ENCODE data around the gene USH1C.

Gene USH1C

DNA sequence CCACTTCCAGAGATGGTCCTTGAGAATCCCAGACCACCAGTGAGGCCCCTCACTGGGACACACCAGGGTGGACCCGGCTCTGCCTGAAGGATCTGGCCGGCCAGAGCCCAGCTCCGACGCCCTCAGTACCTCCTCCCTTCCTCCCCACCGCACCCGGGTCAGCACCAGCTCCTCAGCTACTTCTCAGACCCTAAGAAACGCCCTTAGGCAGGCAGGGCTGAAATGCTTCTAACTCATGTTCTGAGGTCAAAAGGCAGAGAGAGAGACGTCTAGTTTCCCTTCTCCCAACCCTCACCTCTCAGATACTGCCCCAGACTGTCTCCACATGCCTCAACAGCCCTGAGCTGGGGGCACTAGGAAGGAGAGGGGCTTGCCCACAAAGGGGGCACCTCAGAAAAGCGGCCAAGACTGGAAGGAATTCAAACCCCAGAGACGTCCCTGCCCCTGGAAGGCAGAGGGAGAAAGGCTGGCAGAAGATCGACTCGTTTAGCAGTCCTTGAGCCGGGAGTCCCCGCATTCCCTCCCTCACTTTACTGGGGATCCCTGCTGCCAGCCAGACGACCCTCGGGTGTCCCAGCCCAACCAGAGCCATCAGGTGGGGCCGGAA lies 539 bp downstream of the USH1C start:
- no peak for DNase-seq

DNA sequence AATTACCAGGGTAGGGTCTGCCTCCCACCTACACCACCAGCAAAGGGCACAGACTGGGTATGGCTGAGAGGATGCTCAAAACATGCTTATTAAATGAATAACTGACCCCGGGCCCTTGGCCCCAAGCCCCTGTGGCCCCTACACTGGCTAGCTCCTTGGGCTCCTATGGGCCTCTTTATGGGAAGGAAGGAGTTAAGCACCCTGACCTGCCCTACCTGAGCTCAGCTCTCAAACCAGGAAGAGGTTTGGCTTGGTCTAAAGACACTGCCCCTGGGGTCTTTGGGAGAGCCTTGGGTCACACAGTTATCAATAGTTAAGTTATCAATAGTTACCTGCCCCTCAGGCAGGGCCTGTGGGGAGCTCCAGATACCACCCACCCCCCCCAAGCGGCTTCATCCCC lies 1.2 kb downstream of the USH1C start:
- no peak for DNase-seq

DNA sequence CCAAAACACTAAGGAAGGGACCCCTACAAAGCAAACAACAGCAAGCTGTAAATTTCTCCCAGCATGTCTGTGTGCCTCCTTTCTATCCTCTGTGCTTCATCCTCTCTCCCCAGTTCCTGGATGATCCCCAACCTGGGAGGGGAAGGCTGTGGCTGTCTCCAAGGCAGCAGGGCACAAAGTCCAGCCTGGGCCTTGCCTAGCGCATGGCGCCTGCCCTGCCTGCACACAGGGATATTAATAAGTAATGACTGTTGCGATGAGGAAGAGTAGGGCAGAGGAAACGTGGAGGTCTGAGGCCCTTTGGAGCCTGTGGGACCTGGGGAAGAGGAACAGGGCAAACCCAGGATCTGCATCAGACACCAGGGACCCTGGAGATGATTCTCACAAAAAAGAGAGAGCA lies 2.0 kb downstream of the USH1C start:
- DNase-seq = no peak

DNA sequence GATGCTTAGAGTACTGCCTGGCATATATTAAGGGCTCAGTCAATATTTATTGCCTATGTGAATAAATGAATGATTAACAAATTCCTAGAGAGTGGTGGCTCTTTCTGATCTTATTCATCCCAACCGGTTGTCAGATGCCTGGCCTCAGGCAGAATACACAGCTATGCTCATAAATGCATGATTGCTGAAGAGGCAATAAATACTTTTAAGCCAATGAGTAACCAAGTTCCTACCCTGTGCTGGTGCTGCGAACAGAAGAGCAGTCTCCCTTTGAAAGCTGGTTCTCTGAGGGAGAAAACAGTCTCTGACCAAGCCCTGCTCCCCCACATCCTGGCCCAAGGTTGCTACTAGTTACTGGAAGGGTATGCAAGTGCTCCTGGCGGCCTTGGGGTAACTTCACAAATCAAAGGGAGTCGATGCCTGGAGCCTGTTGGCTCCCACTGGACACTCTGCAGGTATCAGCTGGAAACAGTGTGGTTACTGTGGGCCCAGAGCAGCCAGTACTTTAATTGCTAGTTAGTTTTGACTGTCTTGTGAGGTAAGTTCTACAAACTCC lies 2.8 kb downstream of the USH1C start:
- DNase-seq = no peak

DNA sequence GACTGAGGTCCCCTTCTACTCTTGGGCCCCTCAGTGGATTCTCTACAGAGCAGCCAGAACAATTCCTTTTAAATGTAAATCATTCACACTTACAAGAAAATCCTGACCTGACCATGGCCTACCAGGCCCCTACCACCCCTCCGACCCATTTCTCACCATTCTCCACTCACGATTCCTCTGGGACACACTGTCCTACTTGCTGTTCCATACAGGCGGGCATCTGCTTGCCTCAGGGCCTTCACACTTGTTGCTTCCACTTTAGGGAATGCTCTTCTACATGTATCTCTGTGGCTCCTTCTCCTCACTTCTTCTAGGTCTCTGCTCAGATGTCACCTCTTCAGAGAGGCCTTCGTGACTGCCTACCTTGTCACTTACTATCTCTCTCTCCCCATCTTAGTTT lies 3.4 kb downstream of the USH1C start:
- no peak for DNase-seq

DNA sequence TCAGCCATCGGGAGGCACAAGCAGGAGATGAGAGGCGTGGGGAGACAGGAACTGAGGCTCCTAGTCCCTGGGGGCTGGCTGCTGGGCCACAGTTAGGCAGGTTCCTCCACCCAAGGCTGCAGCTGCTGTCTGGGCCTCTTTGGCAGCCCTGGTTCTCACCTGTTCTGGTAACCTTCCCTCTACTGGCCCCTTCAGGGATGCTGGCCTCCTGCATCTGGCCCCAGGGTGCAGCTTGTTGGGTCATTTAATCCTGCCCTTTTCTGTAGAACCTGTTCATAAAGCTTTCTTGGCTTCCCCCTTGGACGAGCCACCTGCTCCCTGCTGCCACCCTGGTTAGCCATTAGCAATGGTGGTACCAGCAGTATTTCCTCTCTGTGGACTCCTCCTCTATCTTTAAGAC lies 5.5 kb downstream of the USH1C start:
- no peak for DNase-seq

DNA sequence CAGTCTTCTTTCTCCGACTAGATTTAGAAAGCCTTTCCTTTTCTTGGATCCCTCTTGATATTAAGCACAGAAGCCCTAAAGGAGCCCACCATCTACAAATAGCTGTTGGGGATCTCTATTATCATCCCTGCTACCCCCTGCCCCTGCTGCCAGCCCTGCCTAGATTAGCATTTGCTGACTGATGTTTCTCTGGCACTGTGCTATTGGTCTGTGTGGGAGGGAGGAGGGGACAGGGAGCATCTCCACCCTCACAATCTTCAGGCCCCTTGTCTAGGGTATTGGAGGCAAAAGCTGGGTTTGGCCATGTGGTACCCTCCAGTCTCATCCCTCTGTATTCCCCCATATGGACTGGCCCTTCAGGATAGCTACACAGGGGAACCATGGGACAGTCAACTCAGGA lies 6.2 kb downstream of the USH1C start:
- no peak for DNase-seq

DNA sequence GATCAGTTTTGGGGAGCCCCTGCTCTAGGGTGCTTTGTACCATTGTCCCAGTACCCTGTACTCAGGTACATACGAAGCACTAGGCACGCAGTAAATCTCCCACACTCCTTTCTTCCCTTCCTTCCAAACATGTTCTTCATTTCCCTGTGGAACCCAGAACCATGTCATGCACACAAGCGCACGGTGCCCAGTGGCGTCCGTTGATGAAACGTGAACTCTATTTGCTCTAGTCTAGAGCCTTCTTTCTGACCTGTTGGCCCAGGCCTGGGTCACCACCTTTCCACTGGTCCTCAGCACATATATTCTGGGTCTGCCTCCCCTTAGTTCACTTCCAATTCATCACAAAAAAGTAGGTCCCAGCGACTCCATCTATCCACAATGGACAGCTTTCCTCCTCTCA lies 7.0 kb downstream of the USH1C start:
- DNase-seq = no peak

DNA sequence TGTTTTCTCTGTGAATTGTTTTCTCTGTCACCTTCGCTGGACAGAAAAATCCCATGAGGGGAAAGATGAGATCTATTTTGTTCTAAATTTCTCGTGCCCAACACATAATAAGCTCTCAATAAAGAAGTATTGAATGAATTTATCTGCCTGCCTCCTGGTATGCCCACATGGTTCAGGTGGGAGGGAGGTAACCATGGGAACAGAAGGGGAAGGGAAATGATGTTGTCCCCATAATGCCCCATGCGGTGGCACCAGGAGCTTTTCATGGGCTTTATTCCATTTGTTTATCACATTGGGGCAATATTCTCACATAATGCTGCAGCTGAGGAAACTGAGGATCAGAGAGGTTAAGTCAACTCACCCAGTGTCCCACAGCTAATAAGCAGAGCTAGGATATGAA lies 8.7 kb downstream of the USH1C start:
- no peak for DNase-seq

DNA sequence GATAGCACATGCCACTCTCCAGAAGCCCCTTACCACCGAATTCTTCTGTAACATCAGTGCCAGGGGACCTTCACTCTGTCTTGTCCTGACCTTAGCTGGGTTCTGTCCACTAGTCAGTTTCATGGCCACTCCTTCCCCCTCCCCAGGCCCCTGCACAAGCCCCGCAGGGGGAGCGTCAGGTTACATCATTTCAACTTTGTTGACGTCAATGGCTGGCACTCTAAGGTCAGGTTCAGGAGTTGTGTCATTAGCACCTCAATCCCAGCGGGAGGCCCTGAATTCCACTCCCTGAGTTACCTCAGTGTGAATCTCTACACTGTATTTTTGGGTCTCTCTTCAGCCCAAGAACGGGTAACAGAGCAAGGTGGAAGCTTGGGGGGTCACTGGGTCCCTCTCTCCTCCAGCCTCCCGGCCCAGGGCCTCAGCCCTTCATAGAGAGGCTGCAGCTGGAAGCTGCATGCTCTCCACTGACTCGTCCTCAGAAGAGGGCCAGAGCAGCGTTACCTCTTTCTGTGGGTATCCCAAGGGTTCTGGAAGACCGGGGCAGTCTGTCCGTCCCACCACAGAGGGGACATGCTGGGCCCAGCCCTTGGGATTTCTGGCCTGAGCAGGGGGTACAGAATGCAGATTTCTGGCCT lies 10.3 kb downstream of the USH1C start:
- DNase-seq = no peak

DNA sequence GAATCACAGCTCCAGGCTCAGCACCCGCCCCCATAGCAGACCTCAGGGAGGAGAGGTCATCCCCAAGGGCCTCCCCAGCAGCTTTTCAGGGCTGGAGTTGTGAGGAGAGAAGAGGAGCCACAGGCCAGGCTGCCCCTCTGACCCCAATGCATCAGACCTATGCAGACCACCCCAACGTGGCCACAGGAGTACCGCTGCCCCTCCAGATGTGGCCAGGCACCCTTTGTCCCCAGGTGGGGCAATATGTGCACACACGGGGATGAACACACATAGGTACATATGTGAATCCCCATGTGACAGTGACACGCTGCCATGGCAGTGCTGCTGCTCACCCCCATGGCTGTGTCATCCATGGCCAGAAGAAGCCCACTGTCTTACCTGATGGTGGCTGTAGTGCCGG lies 10.9 kb downstream of the USH1C start:
- no peak for DNase-seq

DNA sequence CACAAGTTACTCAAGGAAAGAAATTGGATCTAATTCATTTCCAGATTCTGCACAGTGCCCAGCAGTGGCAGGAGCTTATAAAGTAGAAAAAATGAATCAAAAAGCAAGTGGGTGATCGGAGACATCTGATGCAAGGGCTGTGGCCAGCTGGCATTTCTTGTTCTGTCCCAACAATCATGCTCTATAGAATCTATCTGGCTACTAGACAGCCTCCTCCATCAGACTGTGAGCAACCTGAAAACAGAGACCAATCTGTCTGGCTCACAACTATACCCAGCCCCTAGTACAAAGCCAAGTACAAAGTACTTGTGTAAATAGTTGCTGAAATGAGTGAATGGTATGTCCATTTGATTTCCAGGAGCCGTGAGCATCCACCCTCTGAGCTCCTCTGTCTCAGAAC lies 11.4 kb downstream of the USH1C start:
- no peak for DNase-seq

DNA sequence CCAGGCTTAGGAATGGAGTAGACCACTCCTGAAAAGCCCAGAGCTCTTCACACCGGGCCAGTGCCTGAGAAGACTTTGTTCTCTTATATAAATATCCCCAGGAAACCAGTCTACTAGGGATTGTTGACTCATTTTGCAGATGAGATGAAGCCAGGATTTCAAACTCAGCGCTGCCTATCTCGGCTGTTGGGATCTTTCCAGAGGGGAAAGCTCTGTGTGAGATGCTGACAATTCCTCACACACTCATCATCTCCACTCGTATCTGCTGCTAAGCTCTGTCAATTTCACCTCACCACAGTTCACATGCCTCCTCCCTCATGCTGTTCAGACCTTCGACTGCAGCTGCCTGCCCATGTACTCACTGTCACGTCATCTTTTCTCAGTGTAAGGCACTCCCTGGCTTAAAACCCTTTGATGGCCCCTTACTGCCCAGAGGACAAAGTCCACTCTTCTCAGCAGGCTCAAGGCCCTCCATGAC lies 12.5 kb downstream of the USH1C start:
- no peak for DNase-seq

DNA sequence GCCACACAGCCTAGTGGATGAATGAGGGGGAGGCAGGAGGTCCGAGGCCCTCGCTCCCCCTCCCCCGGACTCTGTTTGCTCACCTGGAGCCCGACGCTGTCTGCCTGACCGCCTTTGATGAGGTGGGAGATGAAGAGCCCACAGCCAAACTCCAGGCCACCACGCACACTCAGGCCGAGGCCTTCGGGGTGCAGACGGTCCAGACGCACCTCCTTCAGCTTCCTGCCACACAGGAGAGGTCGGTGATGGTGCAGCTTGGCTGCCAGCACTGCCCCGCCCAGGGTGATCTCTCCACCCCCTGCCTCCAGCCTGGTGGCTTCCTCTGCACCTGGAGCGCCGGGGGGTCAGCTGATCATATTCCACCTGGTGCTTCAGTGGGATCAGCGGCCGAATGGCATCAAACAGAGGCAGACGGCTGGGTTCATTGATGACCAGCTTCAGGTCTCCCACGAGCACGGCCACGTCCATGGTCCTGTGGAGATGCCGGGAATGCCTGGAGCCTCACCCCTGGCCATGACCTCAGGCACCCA lies 13.1 kb downstream of the USH1C start:
- no peak for DNase-seq

DNA sequence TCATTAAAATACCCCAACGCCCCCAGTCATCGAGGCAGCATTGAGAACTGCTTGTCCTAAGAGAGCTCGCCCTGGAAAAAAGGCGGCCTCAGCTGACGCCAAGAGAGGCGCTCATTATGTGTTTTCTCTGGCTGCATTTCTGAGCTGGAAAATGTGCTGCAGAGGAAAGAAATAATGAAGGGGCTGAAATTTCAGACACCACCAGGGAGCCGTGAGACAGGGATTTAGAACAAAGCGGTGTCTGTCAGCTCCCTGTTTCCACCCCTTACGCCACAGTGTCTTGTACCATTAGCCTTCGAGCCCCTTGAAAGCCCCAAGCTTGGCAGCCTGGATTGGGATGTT lies 14.4 kb downstream of the USH1C start:
- no peak for DNase-seq

DNA sequence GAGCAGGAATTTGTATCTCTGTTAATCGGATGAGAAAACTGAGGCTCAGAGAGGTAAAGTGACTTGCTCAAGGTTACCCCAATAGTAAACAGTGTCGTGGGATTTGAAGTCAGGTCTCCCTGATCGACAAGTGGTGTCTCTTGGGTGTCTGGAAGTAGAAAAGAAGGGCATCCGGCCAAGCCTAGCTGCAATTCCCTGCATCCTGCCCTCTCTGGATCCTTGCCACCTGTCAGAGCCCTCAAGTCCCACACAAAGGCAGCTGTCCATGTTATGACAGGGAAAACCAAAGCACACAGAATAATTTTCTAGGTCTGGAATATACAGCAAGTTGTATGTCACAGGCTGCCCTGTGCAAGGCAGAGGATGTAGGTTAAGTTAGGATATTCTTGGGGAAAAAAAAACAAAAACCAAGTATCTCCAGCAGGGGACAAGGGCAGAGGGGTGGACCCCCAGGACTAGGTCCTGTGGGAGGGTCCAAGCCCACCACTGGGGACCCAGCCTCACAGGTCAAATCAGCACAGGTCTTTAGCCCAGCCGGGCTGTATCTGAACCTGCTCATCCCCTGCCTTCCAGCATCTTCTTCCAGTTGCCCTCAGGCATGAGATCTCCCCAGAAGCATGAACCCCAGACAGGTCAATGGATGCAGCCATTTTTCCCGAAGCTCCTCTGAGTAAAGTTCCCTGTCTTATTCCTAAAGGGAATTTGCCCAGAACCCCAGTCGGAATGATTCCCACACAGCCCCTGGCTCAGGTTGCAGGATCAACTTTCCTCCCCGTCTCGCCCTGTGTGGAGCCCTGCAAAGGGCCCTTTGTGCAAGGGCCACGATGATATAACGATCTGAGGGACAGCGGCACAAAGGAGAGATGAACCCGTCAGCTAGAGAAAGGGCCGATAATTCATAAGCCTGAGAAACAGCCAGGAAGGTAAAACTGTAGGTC lies 15.0 kb downstream of the USH1C start:
- no peak for DNase-seq

DNA sequence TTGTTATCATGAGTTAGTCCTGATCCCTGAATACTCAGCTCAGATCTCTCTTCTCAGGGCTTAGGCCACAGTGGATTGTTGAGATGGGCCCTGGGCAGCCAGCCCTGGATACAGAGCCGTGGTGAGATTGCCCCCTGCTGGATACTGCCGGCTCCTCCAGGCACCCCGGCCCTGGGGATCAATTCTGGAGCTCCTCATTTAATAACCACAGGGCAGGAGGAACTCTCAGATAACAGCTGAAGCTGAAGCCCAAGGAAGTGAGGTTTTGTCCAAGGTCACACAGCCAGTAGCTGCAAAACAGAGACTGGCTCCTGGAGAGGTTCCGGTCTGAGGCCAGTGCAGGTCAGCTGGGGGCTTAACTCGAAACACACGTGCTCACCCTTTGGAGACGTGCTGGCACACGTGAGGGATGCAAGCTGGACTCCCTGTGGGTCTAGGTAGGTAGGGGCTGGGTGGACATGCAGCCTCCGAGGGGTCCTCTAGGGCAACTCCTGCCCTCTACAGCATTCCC lies 16.0 kb downstream of the USH1C start:
- peak; percentile 55 for DNase-seq

DNA sequence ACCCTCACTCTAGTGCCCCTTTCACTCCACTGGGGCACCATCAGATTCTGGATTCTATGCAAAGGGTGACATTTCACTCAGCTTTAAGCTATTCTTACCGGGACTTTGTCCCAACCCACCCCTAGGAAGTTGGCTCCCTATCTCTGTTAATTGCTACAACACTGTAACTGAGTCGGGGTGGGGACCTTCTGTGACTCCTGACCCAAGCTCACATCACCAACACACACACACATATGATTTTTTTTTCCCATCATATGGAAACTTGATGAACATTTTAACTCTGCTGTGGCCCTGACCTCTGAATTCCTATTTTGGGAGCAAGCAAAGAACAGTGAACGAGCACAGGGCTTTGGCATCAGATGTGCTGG lies 16.6 kb downstream of the USH1C start:
- no peak for DNase-seq

DNA sequence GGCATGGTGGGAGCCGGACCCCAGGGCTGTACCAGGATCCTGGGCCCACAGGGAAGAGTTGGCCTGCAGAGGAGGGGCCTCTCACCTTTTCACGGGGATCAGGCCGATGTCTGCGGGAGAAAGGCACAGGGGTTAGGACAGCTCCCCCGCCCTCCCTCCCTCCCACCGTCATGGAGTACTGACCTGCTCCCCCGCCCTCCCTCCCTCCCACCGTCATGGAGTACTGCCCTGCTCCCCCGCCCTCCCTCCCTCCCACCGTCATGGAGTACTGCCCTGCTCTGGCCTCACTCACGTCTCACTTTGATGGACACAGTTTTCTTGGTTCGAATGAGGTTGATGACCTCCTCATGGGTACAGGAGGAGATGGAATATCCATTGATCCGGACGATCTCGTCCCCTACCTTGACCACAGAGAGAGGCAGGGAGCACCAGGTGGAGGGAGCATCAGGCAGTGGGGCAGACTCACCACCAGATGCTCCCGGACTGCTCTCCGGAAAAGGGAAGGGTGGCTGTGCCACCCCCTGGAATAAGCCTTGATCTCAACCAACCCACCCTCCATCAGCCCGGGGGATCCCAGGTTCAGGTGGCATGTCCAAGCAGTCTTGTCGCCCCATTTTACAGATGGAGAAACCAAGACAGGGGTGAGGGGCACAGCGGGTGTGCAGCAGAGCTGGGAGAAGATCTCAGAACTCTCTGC lies 17.1 kb downstream of the USH1C start:
- no peak for DNase-seq

DNA sequence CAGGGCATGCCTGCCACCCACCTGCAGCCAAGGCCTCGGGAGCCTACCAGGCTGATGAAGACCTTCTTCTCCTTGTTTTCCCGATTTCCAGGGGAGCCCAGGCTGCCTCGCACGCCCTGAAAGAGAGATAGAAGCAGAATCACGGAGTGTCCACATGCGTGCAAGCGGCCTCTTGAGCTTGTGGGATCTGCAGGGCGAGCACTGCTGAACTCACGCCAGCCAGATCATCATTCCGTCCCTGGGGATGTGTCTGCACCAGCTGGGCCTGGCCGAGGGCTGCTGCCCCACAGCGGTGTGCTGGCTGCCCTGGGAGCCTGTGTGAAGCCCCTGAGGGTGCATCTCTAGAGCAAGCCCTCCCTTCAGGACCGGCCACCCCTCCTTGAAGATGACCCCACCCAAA lies 17.9 kb downstream of the USH1C start:
- DNase-seq = no peak

DNA sequence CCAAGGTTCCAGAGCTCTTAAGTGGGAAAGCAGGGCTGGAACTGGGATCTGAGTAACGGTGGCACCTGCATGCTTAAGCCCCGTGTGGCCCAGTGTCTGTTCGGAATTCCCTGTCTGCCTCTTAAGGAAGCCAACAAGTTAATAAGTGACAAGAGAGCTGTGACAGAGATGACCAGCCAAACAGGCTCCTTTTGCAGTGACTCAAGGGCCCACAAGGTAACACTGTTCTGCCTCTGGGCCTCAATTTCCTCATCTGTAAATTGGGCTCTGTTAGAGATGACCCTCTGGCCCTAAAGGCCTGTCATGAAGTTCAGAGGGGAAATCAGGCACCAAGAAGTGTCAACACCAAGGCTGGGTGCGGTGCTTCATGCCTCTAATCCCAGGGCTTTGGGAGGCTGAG lies 18.6 kb downstream of the USH1C start:
- DNase-seq = no peak

DNA sequence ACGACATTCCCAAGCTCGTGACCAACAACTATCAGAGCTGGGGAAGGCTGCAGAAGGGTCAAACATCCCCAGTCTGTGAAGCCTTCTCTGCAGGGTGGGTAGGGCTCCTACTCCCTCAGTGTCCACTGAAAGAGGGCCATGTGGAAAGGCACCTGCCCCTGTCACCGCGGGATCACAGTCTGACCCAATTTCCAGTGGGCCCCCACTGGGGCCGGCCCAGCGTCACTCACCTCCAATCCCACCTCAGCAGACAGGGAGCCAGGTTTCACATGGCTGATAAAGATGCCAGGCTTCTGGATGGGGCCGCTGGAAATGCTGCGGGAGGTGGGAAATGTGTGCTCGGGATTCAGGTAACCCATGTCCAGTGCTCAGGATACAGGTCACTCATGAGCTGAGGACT lies 20.0 kb downstream of the USH1C start:
- no peak for DNase-seq

DNA sequence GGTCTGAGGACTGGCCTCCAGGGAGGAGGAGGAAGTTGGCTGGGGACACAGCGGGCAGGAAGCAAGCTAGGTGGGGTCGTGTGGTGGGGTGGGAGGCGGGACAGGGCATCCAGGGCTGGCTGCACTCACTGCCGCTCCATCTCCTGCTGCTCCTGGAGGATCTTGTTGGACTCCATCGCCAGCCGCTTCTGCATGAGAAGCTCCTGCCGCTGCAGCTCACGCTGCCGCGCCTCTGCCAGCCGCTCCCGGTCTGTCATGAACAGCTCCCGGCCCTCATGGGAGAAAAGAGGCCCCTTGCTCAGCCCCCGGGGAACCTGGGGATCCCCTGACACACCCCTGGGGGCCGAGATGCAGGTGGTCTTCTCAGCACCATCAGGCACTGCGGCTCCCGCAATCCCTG lies 21.6 kb downstream of the USH1C start:
- DNase-seq = no peak
